ENCODE data around the gene TSHZ2.

The TSHZ2 gene

DNA sequence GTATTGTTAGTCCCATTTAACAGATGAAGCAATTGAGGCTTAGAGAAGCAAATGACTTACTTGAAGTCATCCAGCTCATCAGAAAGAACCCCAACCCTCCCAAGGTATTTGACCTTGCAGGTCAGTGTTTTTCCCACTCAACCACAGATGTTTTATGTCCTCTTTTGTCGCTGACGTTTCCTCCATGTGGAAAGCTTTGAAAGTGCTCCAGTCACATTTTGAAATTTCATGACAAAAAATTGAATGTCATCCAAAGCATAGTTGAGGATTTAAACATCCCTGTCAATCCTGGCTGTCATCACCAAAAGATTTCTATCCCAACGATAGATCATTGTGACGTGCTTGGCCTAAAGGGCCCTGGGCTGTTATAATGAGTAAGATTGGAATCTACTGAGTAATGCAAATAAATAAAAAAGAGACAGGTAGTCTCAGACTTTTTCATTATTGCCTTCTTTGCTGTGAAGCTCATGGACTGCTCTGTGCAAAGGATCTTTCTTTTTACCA, 102.7 kb downstream of the TSHZ2 start:
- no peak overlapping the region for H3K4me2 ChIP-seq (ENCODE audit: low read length, poor library complexity, severe bottlenecking)
- no peaks in the 10 kb centered on the region for H3K79me1 ChIP-seq (replicated peaks; ENCODE audit: low read length, poor library complexity, severe bottlenecking)
- no peak overlapping the region for H4K91ac ChIP-seq (ENCODE audit: low read length)
- no peak overlapping the region for H3K9ac ChIP-seq (ENCODE audit: low read length)
- peak overlapping the region in 1 of 2 experiments; percentile 21 for H3K14ac ChIP-seq (ENCODE audit: low read length in 2 of 2)
- H3K36me3 ChIP-seq (ENCODE audit: control insufficient read depth in 1 of 2, insufficient read depth in 2 of 2, low read depth in 1 of 2, low read length in 2 of 2) = no peaks in the 10 kb centered on the region
- H3K4me1 ChIP-seq (ENCODE audit: control insufficient read depth, insufficient read depth, low read depth, low read length) = no peaks in the 10 kb centered on the region
- DNase-seq = peak; percentile 17
- H3K27ac ChIP-seq (ENCODE audit: low read length, poor library complexity, severe bottlenecking) = no peak overlapping the region
- H2BK15ac ChIP-seq (ENCODE audit: low read depth, poor library complexity, severe bottlenecking) = no peak overlapping the region
- no peaks in the 10 kb centered on the region for H3K27me3 ChIP-seq (ENCODE audit: control insufficient read depth in 1 of 2, insufficient read depth in 1 of 2, low read length in 2 of 2)
- H3K23ac ChIP-seq (ENCODE audit: low read length in 2 of 2) = no peak overlapping the region
- H3K4ac ChIP-seq (ENCODE audit: low read depth in 1 of 2, low read length in 2 of 2) = no peak overlapping the region
- no peak overlapping the region for H2BK120ac ChIP-seq (ENCODE audit: low read depth, low read length)
- H2AK5ac ChIP-seq (ENCODE audit: low read length, severe bottlenecking) = no peak overlapping the region
- 30% methylated on average over 2 of the region's 4 CpGs for WGBS
- H2BK5ac ChIP-seq (ENCODE audit: low read depth, low read length, poor library complexity, severe bottlenecking) = no peak overlapping the region
- no peak overlapping the region for H3K18ac ChIP-seq (ENCODE audit: low read depth in 1 of 2, low read length in 2 of 2)
- no peak overlapping the region for H3K4me3 ChIP-seq (ENCODE audit: insufficient read depth in 1 of 2, low read depth in 1 of 2, low read length in 2 of 2)
- no peak overlapping the region for H4K8ac ChIP-seq (ENCODE audit: low read length)
- H3K9me3 ChIP-seq (ENCODE audit: control insufficient read depth, low read length) = no peaks in the 10 kb centered on the region
- H2AFZ ChIP-seq (ENCODE audit: low read depth, low read length) = no peak overlapping the region
- H2BK12ac ChIP-seq (ENCODE audit: low read length in 2 of 2) = no peak overlapping the region

DNA sequence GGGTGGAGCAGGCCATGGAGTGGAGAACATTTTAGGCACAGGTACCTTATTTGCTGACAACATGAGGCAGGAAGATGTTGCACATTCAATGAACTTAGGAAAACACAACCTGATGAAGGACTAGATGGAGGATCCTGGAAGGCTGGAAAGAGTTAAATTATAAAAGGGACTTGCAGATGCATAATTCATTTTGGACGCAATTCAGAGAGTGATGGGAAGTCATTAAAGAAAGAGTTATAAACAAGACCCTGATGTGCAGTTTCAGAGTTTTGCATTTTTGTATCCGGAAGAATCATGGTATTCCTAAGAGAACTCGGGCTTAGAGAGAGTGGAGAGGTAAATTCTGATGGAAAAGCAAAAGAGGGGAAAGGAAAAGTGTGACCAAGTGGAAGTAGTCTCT, 104.5 kb downstream of the TSHZ2 start:
- H3K9me3 ChIP-seq (ENCODE audit: control insufficient read depth, low read length) = no peaks in the 10 kb centered on the region
- H2BK120ac ChIP-seq (ENCODE audit: low read depth, low read length) = no peak overlapping the region
- no peaks in the 10 kb centered on the region for H3K79me1 ChIP-seq (replicated peaks; ENCODE audit: low read length, poor library complexity, severe bottlenecking)
- H4K91ac ChIP-seq (ENCODE audit: low read length) = no peak overlapping the region
- H3K4me3 ChIP-seq (ENCODE audit: insufficient read depth in 1 of 2, low read depth in 1 of 2, low read length in 2 of 2) = no peak overlapping the region
- no peak overlapping the region for H2BK15ac ChIP-seq (ENCODE audit: low read depth, poor library complexity, severe bottlenecking)
- no peak overlapping the region for H4K8ac ChIP-seq (ENCODE audit: low read length)
- H3K4me2 ChIP-seq (ENCODE audit: low read length, poor library complexity, severe bottlenecking) = no peak overlapping the region
- H2BK5ac ChIP-seq (ENCODE audit: low read depth, low read length, poor library complexity, severe bottlenecking) = no peak overlapping the region
- no peaks in the 10 kb centered on the region for H3K36me3 ChIP-seq (ENCODE audit: control insufficient read depth in 1 of 2, insufficient read depth in 2 of 2, low read depth in 1 of 2, low read length in 2 of 2)
- H3K23ac ChIP-seq (ENCODE audit: low read length in 2 of 2) = no peak overlapping the region
- H3K4me1 ChIP-seq (ENCODE audit: control insufficient read depth, insufficient read depth, low read depth, low read length) = no peaks in the 10 kb centered on the region
- 91% methylated on average over 3 of the region's 3 CpGs for WGBS
- no peak overlapping the region for H3K14ac ChIP-seq (ENCODE audit: low read length in 2 of 2)
- H3K18ac ChIP-seq (ENCODE audit: low read depth in 1 of 2, low read length in 2 of 2) = no peak overlapping the region
- no peak overlapping the region for H3K4ac ChIP-seq (ENCODE audit: low read depth in 1 of 2, low read length in 2 of 2)
- H2AK5ac ChIP-seq (ENCODE audit: low read length, severe bottlenecking) = no peak overlapping the region
- H2BK12ac ChIP-seq (ENCODE audit: low read length in 2 of 2) = no peak overlapping the region
- no peak overlapping the region for H2AFZ ChIP-seq (ENCODE audit: low read depth, low read length)
- no peak overlapping the region for H3K27ac ChIP-seq (ENCODE audit: low read length, poor library complexity, severe bottlenecking)
- no peaks in the 10 kb centered on the region for H3K27me3 ChIP-seq (ENCODE audit: control insufficient read depth in 1 of 2, insufficient read depth in 1 of 2, low read length in 2 of 2)
- DNase-seq = no peak
- no peak overlapping the region for H3K9ac ChIP-seq (ENCODE audit: low read length)

DNA sequence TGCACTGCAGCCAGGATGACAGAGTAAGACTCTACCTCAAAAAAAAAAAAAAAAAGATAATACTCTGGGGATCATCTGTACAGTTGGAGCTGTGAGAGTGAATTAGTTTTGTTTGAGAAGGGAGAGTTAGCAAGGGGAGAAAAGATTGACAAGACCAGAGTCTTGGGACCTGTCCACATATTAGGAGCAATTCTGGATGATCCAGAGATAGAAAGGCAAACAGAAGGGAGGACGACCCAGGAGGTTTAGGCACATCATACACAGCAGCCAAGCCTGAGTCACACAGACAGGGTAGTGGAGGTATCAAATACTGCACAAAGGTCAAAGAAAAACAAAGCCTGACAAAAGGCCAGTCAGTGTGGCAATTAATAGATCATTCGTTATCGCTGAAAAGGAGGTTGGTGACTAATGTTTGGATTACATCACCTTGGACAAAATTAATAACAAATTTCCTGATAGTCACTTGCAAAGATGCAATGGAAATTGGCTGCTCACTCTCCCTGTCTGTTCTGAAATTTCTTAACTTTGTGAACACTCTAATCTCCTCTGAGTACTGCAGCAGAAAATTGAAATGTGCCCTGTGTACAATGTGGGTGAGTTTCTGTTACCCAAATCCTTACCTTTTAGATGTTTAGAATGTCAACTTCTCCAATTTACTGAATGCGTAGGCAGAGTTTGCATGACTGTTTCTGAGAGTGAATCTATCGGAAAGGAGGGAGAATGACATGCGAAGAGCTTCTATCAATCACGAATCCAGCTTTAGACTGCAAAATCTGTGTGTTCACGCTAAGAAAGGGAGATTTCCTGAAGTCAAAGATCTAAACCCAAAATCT, 105.4 kb downstream of the TSHZ2 start:
- WGBS = 79% methylated on average over 5 of the region's 8 CpGs
- H3K18ac ChIP-seq (ENCODE audit: low read depth in 1 of 2, low read length in 2 of 2) = no peak overlapping the region
- H3K4ac ChIP-seq (ENCODE audit: low read depth in 1 of 2, low read length in 2 of 2) = no peak overlapping the region
- DNase-seq = peak; percentile 53
- H3K27me3 ChIP-seq (ENCODE audit: control insufficient read depth in 1 of 2, insufficient read depth in 1 of 2, low read length in 2 of 2) = no peaks in the 10 kb centered on the region
- peak overlapping the region in 1 of 2 experiments; percentile 63 for H3K4me3 ChIP-seq (ENCODE audit: insufficient read depth in 1 of 2, low read depth in 1 of 2, low read length in 2 of 2)
- H2BK5ac ChIP-seq (ENCODE audit: low read depth, low read length, poor library complexity, severe bottlenecking) = no peak overlapping the region
- H2AK5ac ChIP-seq (ENCODE audit: low read length, severe bottlenecking) = no peak overlapping the region
- no peaks in the 10 kb centered on the region for H3K9me3 ChIP-seq (ENCODE audit: control insufficient read depth, low read length)
- no peaks in the 10 kb centered on the region for H3K4me1 ChIP-seq (ENCODE audit: control insufficient read depth, insufficient read depth, low read depth, low read length)
- H3K36me3 ChIP-seq (ENCODE audit: control insufficient read depth in 1 of 2, insufficient read depth in 2 of 2, low read depth in 1 of 2, low read length in 2 of 2) = no peaks in the 10 kb centered on the region
- no peak overlapping the region for H2BK15ac ChIP-seq (ENCODE audit: low read depth, poor library complexity, severe bottlenecking)
- no peak overlapping the region for H4K91ac ChIP-seq (ENCODE audit: low read length)
- no peak overlapping the region for H3K27ac ChIP-seq (ENCODE audit: low read length, poor library complexity, severe bottlenecking)
- H3K4me2 ChIP-seq (ENCODE audit: low read length, poor library complexity, severe bottlenecking) = no peak overlapping the region
- H3K9ac ChIP-seq (ENCODE audit: low read length) = peak overlapping the region; percentile 82
- peak overlapping the region; percentile 15 to 73 for H2BK12ac ChIP-seq (ENCODE audit: low read length in 2 of 2)
- no peak overlapping the region for H3K14ac ChIP-seq (ENCODE audit: low read length in 2 of 2)
- H4K8ac ChIP-seq (ENCODE audit: low read length) = no peak overlapping the region
- no peak overlapping the region for H2BK120ac ChIP-seq (ENCODE audit: low read depth, low read length)
- H3K79me1 ChIP-seq (replicated peaks; ENCODE audit: low read length, poor library complexity, severe bottlenecking) = no peaks in the 10 kb centered on the region
- no peak overlapping the region for H3K23ac ChIP-seq (ENCODE audit: low read length in 2 of 2)
- H2AFZ ChIP-seq (ENCODE audit: low read depth, low read length) = no peak overlapping the region

DNA sequence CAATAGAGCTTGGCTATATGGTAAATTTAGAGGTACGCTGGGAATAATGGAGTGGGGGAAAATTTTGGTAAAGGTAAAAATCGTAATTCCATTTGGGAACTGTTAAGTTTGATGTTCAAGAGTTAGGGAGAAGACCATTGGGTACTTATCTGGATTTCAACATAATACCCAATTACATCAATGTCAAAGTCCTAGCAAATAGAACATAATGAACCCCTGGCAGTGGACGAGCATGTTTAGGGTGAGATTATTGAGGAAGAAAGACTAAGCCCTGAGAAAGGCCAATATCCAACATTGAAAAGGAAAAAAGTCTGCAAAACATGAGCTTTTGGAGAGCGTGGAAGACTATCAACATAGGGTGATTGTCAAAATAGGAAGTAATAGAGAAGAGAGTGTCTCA, 106.6 kb downstream of the TSHZ2 start:
- Histone ChIP-seq H3K9me3 (ENCODE audit: control insufficient read depth, low read length) (no peaks in the 10 kb centered on the region), H3K4me3 (ENCODE audit: insufficient read depth in 1 of 2, low read depth in 1 of 2, low read length in 2 of 2) (no peak overlapping the region), H2AFZ (ENCODE audit: low read depth, low read length) (no peak overlapping the region), H3K4ac (ENCODE audit: low read depth in 1 of 2, low read length in 2 of 2) (no peak overlapping the region), H2AK5ac (ENCODE audit: low read length, severe bottlenecking) (no peak overlapping the region), H2BK15ac (ENCODE audit: low read depth, poor library complexity, severe bottlenecking) (no peak overlapping the region), H3K4me1 (ENCODE audit: control insufficient read depth, insufficient read depth, low read depth, low read length) (no peaks in the 10 kb centered on the region), H2BK12ac (ENCODE audit: low read length in 2 of 2) (no peak overlapping the region), H4K8ac (ENCODE audit: low read length) (no peak overlapping the region), H2BK120ac (ENCODE audit: low read depth, low read length) (no peak overlapping the region), H3K27ac (ENCODE audit: low read length, poor library complexity, severe bottlenecking) (no peak overlapping the region), H3K14ac (ENCODE audit: low read length in 2 of 2) (no peak overlapping the region), H2BK5ac (ENCODE audit: low read depth, low read length, poor library complexity, severe bottlenecking) (no peak overlapping the region), H3K27me3 (ENCODE audit: control insufficient read depth in 1 of 2, insufficient read depth in 1 of 2, low read length in 2 of 2) (no peaks in the 10 kb centered on the region), H3K36me3 (ENCODE audit: control insufficient read depth in 1 of 2, insufficient read depth in 2 of 2, low read depth in 1 of 2, low read length in 2 of 2) (no peaks in the 10 kb centered on the region), H3K9ac (ENCODE audit: low read length) (peak overlapping the region; percentile 82), H4K91ac (ENCODE audit: low read length) (no peak overlapping the region), H3K23ac (ENCODE audit: low read length in 2 of 2) (no peak overlapping the region), H3K18ac (ENCODE audit: low read depth in 1 of 2, low read length in 2 of 2) (no peak overlapping the region), H3K4me2 (ENCODE audit: low read length, poor library complexity, severe bottlenecking) (no peak overlapping the region), H3K79me1 (replicated peaks; ENCODE audit: low read length, poor library complexity, severe bottlenecking) (no peaks in the 10 kb centered on the region)
- 96% methylated on average over 3 of the region's 4 CpGs for WGBS
- DNase-seq = no peak

Data from mesenchymal stem cell (in vitro differentiated cells and primary cell).